Neural progenitor cell (in vitro differentiated cells): Measurements from ENCODE around the gene SPRR2D.

ENCODE experiments used
- EZH2 ChIP-seq: fragments of 200-600 bp; sonication (generic); IDR thresholded peaks from 2 replicates; pipeline ENCODE4 v1.6.1; 2017; ENCODE audit warnings: antibody characterized with exemption, mild to moderate bottlenecking, moderate library complexity
- TF ChIP-seq, protein P1 (sequence below): fragments of 200-600 bp; sonication (generic); IDR thresholded peaks from 2 replicates; pipeline ENCODE4 v1.5.1; 2017; ENCODE audit warnings: antibody characterized with exemption, mild to moderate bottlenecking

GRCh38 chr1:153058154-153058553, 17.2 kb upstream of the SPRR2D start:
- TF ChIP-seq, protein P1, sequence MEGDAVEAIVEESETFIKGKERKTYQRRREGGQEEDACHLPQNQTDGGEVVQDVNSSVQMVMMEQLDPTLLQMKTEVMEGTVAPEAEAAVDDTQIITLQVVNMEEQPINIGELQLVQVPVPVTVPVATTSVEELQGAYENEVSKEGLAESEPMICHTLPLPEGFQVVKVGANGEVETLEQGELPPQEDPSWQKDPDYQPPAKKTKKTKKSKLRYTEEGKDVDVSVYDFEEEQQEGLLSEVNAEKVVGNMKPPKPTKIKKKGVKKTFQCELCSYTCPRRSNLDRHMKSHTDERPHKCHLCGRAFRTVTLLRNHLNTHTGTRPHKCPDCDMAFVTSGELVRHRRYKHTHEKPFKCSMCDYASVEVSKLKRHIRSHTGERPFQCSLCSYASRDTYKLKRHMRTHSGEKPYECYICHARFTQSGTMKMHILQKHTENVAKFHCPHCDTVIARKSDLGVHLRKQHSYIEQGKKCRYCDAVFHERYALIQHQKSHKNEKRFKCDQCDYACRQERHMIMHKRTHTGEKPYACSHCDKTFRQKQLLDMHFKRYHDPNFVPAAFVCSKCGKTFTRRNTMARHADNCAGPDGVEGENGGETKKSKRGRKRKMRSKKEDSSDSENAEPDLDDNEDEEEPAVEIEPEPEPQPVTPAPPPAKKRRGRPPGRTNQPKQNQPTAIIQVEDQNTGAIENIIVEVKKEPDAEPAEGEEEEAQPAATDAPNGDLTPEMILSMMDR, result no peak
- TF ChIP-seq EZH2, result no peak
